Stimulated activated CD8-positive, alpha-beta memory T cell treated with anti-CD3 and anti-CD28 coated beads, Interleukin-15, amount 100 ng/mL, for 24 hours (primary cell): Measurements from ENCODE around the gene PPARD.

ENCODE experiments used
- DNase-seq: peaks from one replicate; pipeline ENCODE4 v3.0.0-alpha.2; 2020; ENCODE audit warnings: low read depth

Gene PPARD

GRCh38 chr6:35354361-35355135 is 12.2 kb downstream of the PPARD start:
- DNase-seq: no peak

- no peak for DNase-seq
Measured at GRCh38 chr6:35356391-35356790, 14.0 kb downstream of the PPARD start.

GRCh38 chr6:35357677-35358076 is 15.3 kb downstream of the PPARD start:
- DNase-seq: no peak

DNA sequence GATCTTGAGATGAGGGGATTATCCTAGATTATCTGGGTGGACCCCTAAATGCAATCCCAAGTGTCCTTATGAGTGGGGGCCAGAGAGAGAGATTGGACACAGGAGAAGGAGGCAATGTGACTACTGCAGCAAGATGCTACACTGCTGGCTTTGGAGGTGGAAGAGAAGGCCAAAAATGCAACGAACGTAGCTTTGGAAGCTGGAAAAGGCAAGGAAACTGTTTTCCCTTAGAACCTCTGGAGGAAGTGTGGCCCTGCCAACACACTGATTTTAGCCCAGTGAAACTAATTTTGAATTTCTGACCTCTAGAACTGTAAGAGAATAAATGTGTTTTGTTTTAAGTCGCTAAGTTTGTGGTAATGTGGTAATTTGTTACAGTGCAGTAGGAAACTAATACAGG is 15.7 kb downstream of the PPARD start:
- no peak for DNase-seq

DNA sequence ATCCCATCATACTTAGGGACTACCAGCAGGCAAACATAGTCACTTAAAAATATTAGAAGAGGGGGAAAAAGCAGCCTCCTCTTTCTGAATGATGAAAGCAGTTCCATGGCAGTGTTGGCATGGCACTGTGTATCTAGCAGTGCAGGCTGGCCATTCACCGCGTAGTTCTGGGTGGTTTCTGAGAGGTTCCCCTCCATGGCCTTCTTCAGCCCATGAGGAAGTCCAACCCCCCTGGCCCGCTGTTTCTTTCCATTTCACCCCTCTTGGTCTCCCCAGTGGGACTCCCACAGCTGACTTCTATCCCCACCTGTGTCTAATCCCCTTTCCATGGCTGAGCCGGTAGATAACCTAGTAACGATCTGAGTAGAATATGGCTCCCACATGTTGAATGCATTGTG is 17.0 kb downstream of the PPARD start:
- no peak for DNase-seq

- DNase-seq: no peak
Measured at GRCh38 chr6:35359744-35360348, 17.5 kb downstream of the PPARD start.

GRCh38 chr6:35360349-35361138 is 18.2 kb downstream of the PPARD start:
- DNase-seq: no peak

- DNase-seq: no peak
Measured at GRCh38 chr6:35362200-35362599, 19.8 kb downstream of the PPARD start.

DNA sequence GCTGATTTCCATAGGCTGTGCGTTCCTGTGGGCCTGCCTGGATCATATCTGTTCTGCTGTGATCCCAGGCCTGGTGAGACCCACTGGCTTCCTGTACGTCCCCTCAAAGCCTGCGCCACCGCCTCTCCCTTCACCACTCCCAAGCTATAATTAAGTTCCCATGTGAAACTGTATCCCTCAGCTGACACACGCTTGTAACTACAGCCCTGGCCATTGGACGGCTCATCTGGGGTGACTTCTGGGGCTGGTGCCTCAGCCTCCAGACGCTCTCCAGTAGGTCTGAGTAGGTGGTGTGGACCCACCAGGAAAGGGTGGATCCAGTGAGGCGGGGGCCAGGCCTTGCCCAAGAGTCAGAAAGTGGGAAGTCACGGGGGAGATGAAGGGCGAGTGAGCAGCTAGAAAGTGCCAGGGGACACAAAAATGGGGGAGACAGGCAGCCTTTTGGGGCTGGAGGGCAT is 21.0 kb downstream of the PPARD start:
- DNase-seq: no peak

DNA sequence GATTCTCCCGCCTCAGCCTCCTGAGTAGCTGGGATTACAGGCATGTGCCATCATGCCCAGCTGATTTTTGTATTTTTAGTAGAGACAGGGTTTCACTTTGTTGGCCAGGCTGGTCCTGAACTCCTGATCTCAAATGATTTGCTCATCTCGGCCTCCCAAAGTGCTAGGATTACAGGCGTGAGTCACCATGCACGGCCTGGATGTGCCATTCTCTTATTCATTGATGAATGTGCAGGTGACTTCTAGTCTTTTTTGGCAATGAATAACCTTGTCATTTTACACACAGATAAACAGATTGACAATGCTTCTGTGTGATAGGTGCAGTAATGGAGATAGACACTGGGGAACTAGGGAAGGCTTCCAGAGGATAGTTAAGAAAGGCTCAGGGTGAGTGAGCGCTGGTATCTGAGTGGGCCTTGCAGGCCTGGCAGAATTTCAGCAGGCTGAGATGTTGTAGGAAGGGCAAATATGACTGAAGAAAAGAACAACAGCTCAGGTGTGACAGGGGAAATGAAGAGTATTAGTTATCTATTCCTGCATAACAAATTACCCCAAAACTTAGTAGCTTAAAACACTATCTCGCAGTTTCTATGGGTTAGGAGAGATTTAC is 23.3 kb downstream of the PPARD start:
- no peak for DNase-seq

DNA sequence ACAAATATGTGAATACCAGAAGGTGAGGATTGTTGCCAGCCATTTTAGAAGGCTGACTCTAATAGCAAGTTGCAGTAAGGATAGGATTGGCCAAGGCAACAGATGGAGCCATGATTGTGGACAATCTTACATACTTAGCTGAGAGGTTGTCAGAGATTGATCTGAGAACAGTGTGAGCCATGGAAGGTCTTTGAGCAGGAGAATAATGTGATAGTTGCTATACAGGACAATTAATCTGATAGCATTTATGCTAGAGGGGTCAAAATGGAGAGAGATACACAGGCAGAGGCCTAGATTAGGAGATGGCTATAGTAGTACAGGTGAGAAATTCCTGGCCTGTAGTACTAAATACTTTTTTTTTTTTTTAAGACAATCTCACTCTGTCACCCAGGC is 23.8 kb downstream of the PPARD start:
- no peak for DNase-seq

DNA sequence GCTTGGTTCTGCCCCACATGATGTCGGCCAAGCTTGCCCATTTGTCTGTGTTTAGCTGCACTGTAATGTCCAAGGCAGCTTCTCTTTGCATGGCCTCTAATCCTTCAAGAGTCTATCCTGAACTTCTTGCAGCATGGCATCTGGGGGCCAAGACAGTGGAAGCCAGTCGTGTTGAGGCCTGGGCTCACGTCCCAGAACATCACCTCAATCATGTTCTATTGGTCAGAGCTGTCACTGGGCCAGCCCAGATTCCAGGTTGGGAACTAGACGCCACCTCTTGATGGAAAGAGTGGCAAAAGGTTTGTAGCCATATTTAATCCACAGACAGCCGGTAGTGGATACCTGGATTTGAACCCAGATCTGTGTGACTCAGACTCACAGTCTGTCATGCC is 25.3 kb downstream of the PPARD start:
- no peak for DNase-seq

DNA sequence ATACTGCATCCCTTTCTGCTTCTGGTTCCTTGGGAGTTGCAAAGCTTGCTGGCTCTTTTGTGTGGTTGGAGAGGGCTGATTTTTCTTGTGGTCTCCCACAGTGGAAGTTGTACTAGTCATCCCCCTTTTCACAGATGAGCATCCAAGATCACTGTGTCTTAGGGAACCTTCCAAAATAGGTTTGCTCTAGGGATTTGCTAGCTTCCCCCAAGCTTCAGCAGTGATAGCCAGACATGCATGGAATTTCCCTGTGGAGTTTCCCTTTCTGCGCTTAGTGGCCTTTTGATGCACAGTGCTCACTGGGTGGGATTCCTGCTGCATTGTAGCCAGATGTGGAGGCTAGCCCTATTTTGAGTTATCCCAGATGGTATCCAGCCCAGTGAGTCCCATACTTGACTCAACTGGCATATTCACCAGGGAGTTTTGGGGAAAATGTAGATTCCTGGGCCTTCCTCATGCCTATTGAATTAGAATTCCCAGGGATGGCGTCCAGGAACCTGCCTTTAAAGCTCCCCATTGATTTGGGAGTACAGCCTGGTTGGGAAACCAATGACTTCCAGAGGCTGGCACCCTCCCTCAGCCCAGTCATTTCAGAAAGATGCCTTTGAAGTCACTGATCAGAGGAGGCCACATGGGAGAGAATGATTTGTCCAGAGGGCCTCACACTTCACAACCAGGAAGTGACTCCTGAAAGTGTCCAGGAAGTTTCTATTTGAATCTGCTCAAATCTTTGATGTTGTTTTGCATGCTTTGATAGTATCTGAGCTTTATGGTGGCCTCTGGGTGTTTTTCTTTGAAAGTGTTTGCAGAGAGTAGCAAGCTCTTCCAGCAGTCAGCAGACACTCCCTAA is 25.9 kb downstream of the PPARD start:
- DNase-seq: no peak

- DNase-seq: no peak
Measured at GRCh38 chr6:35370124-35370741, 27.9 kb downstream of the PPARD start.

GRCh38 chr6:35370785-35371493 is 28.6 kb downstream of the PPARD start:
- no peak for DNase-seq

- DNase-seq: no peak
Measured at GRCh38 chr6:35371494-35372262, 29.3 kb downstream of the PPARD start.

- no peak for DNase-seq
Measured at GRCh38 chr6:35372633-35373032, 30.3 kb downstream of the PPARD start.

GRCh38 chr6:35376281-35376680 is 33.9 kb downstream of the PPARD start:
- no peak for DNase-seq

DNA sequence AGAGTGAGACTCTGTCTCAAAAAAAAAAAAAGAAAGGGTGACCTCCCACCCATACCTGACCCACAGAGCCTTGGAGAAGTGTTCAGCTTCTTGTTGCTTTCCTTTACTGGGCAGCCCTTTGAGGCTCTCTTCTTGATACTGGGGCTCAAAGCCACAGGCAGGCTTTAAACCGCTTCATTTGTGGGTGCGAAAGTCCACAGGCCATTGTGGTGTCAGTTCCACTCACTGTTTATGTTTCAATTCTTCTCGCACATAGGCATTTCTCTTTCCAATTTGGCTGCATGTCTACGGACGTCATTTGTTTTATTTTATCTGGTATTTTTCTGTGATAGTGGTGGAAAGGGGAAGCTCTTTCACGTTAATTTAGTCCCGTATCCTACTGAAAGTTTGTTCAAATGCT is 34.6 kb downstream of the PPARD start:
- DNase-seq: no peak

DNA sequence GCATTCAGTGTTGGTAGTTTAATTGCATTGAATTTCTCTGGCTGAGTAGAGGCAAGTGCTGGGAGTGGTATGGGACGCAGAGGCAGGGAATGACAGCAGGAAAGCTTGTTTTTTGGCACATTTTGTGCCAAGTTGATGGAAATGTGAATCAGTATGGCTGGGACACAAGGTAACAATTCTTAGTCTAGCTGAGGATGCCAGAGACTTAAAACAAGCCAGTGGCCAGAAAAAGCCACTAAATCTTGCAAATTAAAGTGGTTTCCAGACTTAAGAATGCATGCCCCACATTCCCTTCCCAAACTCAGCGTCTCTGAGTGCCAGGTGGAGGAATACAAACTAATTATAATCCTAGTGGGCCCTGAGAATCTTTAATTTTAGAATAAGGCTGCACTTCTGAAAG is 35.9 kb downstream of the PPARD start:
- DNase-seq: no peak
